ENCODE results near the gene PRKCZ. TPM values are rescaled to one million over a fixed set of nuclear protein-coding genes. Genes with fewer than 3 reads are reported as not detected.

PRKCZ gene
- total RNA-seq, 2 experiments from 2014 or later = 8.0 to 10.0 TPM

- peaks cover 7% of the 10 kb centered on the region for H3K4me1 ChIP-seq (ENCODE audit: insufficient read depth, low read length, poor library complexity, severe bottlenecking)
- intact Hi-C loops (cut with micrococcal nuclease; ENCODE audit: unreplicated experiment) = no loop called here
- H3K36me3 ChIP-seq (ENCODE audit: insufficient read depth, low read length) = no peaks in the 10 kb centered on the region
- no peaks in the 10 kb centered on the region for H3K9me2 ChIP-seq (ENCODE audit: insufficient read depth, low read length)
- H3K27ac ChIP-seq (ENCODE audit: low read depth, low read length, poor library complexity, severe bottlenecking) = no peak overlapping the region
- TF ChIP-seq EZH2phosphoT487 (IDR thresholded peaks at IDR 0.05; ENCODE audit: borderline replicate concordance, low read depth, low read length) = no peak
- DNase-seq (ENCODE audit: low spot score) = no peak
- no peaks in the 10 kb centered on the region for H3K9me3 ChIP-seq (ENCODE audit: low read length)
- no TSS peak for BruUV-seq (replicated peaks)
- no peaks in the 10 kb centered on the region; the same call in 1 of the 2 replicates for H4K20me1 ChIP-seq (ENCODE audit: insufficient read depth, low read length)
- ChIA-PET POLR2A (no interaction called here), CTCF (ENCODE audit: unreplicated experiment) (interaction anchor here (0.6 kb wide), 1 partner anchor 38 kb away, joined by 3 read pairs; no protein-coding TSS in a partner anchor)
- H2AFZ ChIP-seq (ENCODE audit: low read length) = no peak overlapping the region
- no peak overlapping the region for H3K4me2 ChIP-seq (ENCODE audit: low read length)
- no peaks in the 10 kb centered on the region for H3K79me2 ChIP-seq (ENCODE audit: insufficient read depth, low read depth, low read length)
- H3K4me3 ChIP-seq (ENCODE audit: low read depth, low read length, poor library complexity, severe bottlenecking) = no peak overlapping the region
These were observed 2.0 kb downstream of the PRKCZ start for GRCh38 chr1:2052054-2052679.

- Histone ChIP-seq H3K9me3 (ENCODE audit: low read length) (no peaks in the 10 kb centered on the region), H4K20me1 (ENCODE audit: insufficient read depth, low read length) (no peaks in the 10 kb centered on the region; the same call in 1 of the 2 replicates), H3K9me2 (ENCODE audit: insufficient read depth, low read length) (no peaks in the 10 kb centered on the region), H2AFZ (ENCODE audit: low read length) (no peak overlapping the region), H3K4me3 (ENCODE audit: low read depth, low read length, poor library complexity, severe bottlenecking) (no peak overlapping the region), H3K36me3 (ENCODE audit: insufficient read depth, low read length) (no peaks in the 10 kb centered on the region), H3K4me1 (ENCODE audit: insufficient read depth, low read length, poor library complexity, severe bottlenecking) (peaks cover 7% of the 10 kb centered on the region), H3K27ac (ENCODE audit: low read depth, low read length, poor library complexity, severe bottlenecking) (no peak overlapping the region), H3K4me2 (ENCODE audit: low read length) (no peak overlapping the region), H3K79me2 (ENCODE audit: insufficient read depth, low read depth, low read length) (no peaks in the 10 kb centered on the region)
- DNase-seq (ENCODE audit: low spot score) = no peak
- TF ChIP-seq EZH2phosphoT487 (IDR thresholded peaks at IDR 0.05; ENCODE audit: borderline replicate concordance, low read depth, low read length) (no peak), CTCF (conservative IDR thresholded peaks at IDR 0.05; ENCODE audit: low read length) (no peak)
- CTCF ChIA-PET (ENCODE audit: unreplicated experiment) = interaction anchor here (0.6 kb wide), 1 partner anchor 38 kb away, joined by 3 read pairs; no protein-coding TSS in a partner anchor
- intact Hi-C loops (cut with micrococcal nuclease; ENCODE audit: unreplicated experiment) = no loop called here
- no TSS peak for BruUV-seq (replicated peaks)
- POLR2A ChIA-PET = no interaction called here
These were observed 2.5 kb downstream of the PRKCZ start for GRCh38 chr1:2052756-2053155.

- no peak overlapping the region for H3K4me2 ChIP-seq (ENCODE audit: low read length)
- BruUV-seq (replicated peaks) = no TSS peak
These were observed 3.0 kb downstream of the PRKCZ start for GRCh38 chr1:2053217-2053616.

More at GRCh38 chr1:2053217-2053616, 3.0 kb downstream of the PRKCZ start:
- TF ChIP-seq CTCF (conservative IDR thresholded peaks at IDR 0.05; ENCODE audit: low read length) (no peak), EZH2phosphoT487 (IDR thresholded peaks at IDR 0.05; ENCODE audit: borderline replicate concordance, low read depth, low read length) (no peak)
- DNase-seq (ENCODE audit: low spot score) = no peak
- Histone ChIP-seq H3K9me2 (ENCODE audit: insufficient read depth, low read length) (no peaks in the 10 kb centered on the region), H3K36me3 (ENCODE audit: insufficient read depth, low read length) (no peaks in the 10 kb centered on the region), H3K4me3 (ENCODE audit: low read depth, low read length, poor library complexity, severe bottlenecking) (no peak overlapping the region), H3K4me1 (ENCODE audit: insufficient read depth, low read length, poor library complexity, severe bottlenecking) (peaks cover 7% of the 10 kb centered on the region), H3K79me2 (ENCODE audit: insufficient read depth, low read depth, low read length) (no peaks in the 10 kb centered on the region), H3K9me3 (ENCODE audit: low read length) (no peaks in the 10 kb centered on the region), H3K27ac (ENCODE audit: low read depth, low read length, poor library complexity, severe bottlenecking) (no peak overlapping the region), H2AFZ (ENCODE audit: low read length) (no peak overlapping the region), H4K20me1 (ENCODE audit: insufficient read depth, low read length) (no peaks in the 10 kb centered on the region; the same call in 1 of the 2 replicates)
- intact Hi-C loops (cut with micrococcal nuclease; ENCODE audit: unreplicated experiment) = no loop called here
- ChIA-PET CTCF (ENCODE audit: unreplicated experiment) (no interaction called here), POLR2A (no interaction called here)
